ENCODE results near the gene CERS3. TPM values are rescaled to one million over a fixed set of nuclear protein-coding genes. Genes with fewer than 3 reads are reported as not detected.

CERS3 gene
- polyA plus RNA-seq, 1 donor (not counting 4 experiments of a cell fraction or from before 2014, with no cell fraction given): 23.5 TPM

GRCh38 chr15:100461049-100461448 lies 67.7 kb downstream of the CERS3 start:
- H4K20me1 ChIP-seq (ENCODE audit: control insufficient read depth, extremely low read depth, insufficient read depth, low read length): no peaks in the 10 kb centered on the region
- no peaks in the 10 kb centered on the region for H3K27me3 ChIP-seq (ENCODE audit: control insufficient read depth, extremely low read depth, insufficient read depth, low read length)
- no peak for FAIRE-seq
- no peaks in the 10 kb centered on the region for H3K79me2 ChIP-seq (ENCODE audit: control insufficient read depth, insufficient read depth, low read length)
- H3K4me3 ChIP-seq (ENCODE audit: control insufficient read depth in 2 of 3, extremely low read depth in 1 of 3, insufficient read depth in 2 of 3, low read depth in 1 of 3, low read length in 3 of 3): no peak overlapping the region
- H3K4me1 ChIP-seq (ENCODE audit: control insufficient read depth, extremely low read depth, insufficient read depth, low read length): no peaks in the 10 kb centered on the region
- H3K27ac ChIP-seq (ENCODE audit: control insufficient read depth, insufficient read depth, low read length): no peak overlapping the region
- no peak overlapping the region for H3K9ac ChIP-seq (ENCODE audit: control insufficient read depth, extremely low read depth, insufficient read depth, low read length)
- peaks cover 0 to 2% of the 10 kb centered on the region in 2 experiments for H3K36me3 ChIP-seq (ENCODE audit: control insufficient read depth in 2 of 2, extremely low read depth in 1 of 2, insufficient read depth in 2 of 2, low read length in 2 of 2)
- no peak for DNase-seq (ENCODE audit: low read depth, low spot score)
- no peaks in the 10 kb centered on the region for H3K9me1 ChIP-seq (ENCODE audit: control insufficient read depth, extremely low read depth, insufficient read depth, low read length)
- dilution Hi-C loops (cut with MboI; ENCODE audit: extremely low pct_ligation_motif_present, low sequenced_read_pairs): no loop called here
- TF ChIP-seq, protein P1, sequence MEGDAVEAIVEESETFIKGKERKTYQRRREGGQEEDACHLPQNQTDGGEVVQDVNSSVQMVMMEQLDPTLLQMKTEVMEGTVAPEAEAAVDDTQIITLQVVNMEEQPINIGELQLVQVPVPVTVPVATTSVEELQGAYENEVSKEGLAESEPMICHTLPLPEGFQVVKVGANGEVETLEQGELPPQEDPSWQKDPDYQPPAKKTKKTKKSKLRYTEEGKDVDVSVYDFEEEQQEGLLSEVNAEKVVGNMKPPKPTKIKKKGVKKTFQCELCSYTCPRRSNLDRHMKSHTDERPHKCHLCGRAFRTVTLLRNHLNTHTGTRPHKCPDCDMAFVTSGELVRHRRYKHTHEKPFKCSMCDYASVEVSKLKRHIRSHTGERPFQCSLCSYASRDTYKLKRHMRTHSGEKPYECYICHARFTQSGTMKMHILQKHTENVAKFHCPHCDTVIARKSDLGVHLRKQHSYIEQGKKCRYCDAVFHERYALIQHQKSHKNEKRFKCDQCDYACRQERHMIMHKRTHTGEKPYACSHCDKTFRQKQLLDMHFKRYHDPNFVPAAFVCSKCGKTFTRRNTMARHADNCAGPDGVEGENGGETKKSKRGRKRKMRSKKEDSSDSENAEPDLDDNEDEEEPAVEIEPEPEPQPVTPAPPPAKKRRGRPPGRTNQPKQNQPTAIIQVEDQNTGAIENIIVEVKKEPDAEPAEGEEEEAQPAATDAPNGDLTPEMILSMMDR (optimal IDR thresholded peaks at IDR 0.05 in 1 of 3, IDR thresholded peaks at IDR 0.05 in 1 of 3, conservative IDR thresholded peaks at IDR 0.05 in 1 of 3; ENCODE audit: extremely low read depth in 1 of 3, insufficient read depth in 2 of 3, low read length in 3 of 3): no peak
- TF ChIP-seq EZH2 (IDR thresholded peaks at IDR 0.05; ENCODE audit: low read length): no peak
- no peaks in the 10 kb centered on the region for H3K9me3 ChIP-seq (ENCODE audit: control insufficient read depth, low read depth, low read length)
- H2AFZ ChIP-seq (ENCODE audit: control insufficient read depth, low read length): no peak overlapping the region
- H3K4me2 ChIP-seq (ENCODE audit: control insufficient read depth, extremely low read depth, insufficient read depth, low read depth, low read length): no peak overlapping the region

GRCh38 chr15:100457201-100457600 lies 71.5 kb downstream of the CERS3 start:
- H3K4me2 ChIP-seq (ENCODE audit: control insufficient read depth, extremely low read depth, insufficient read depth, low read depth, low read length): no peak overlapping the region
- H2AFZ ChIP-seq (ENCODE audit: control insufficient read depth, low read length): no peak overlapping the region
- H3K9ac ChIP-seq (ENCODE audit: control insufficient read depth, extremely low read depth, insufficient read depth, low read length): no peak overlapping the region
- dilution Hi-C loops (cut with MboI; ENCODE audit: extremely low pct_ligation_motif_present, low sequenced_read_pairs): no loop called here
- H4K20me1 ChIP-seq (ENCODE audit: control insufficient read depth, extremely low read depth, insufficient read depth, low read length): no peaks in the 10 kb centered on the region
- no peaks in the 10 kb centered on the region for H3K9me3 ChIP-seq (ENCODE audit: control insufficient read depth, low read depth, low read length)
- TF ChIP-seq, protein P1 (optimal IDR thresholded peaks at IDR 0.05 in 1 of 3, IDR thresholded peaks at IDR 0.05 in 1 of 3, conservative IDR thresholded peaks at IDR 0.05 in 1 of 3; ENCODE audit: extremely low read depth in 1 of 3, insufficient read depth in 2 of 3, low read length in 3 of 3): no peak
- TF ChIP-seq EZH2 (IDR thresholded peaks at IDR 0.05; ENCODE audit: low read length): no peak
- no peak overlapping the region for H3K4me3 ChIP-seq (ENCODE audit: control insufficient read depth in 2 of 3, extremely low read depth in 1 of 3, insufficient read depth in 2 of 3, low read depth in 1 of 3, low read length in 3 of 3)
- H3K27ac ChIP-seq (ENCODE audit: control insufficient read depth, insufficient read depth, low read length): no peak overlapping the region
- FAIRE-seq (no peak), DNase-seq (ENCODE audit: low read depth, low spot score) (no peak)
- no peaks in the 10 kb centered on the region for H3K27me3 ChIP-seq (ENCODE audit: control insufficient read depth, extremely low read depth, insufficient read depth, low read length)
- H3K36me3 ChIP-seq (ENCODE audit: control insufficient read depth in 2 of 2, extremely low read depth in 1 of 2, insufficient read depth in 2 of 2, low read length in 2 of 2): peaks cover 0 to 2% of the 10 kb centered on the region in 2 experiments
- H3K9me1 ChIP-seq (ENCODE audit: control insufficient read depth, extremely low read depth, insufficient read depth, low read length): no peaks in the 10 kb centered on the region
- H3K79me2 ChIP-seq (ENCODE audit: control insufficient read depth, insufficient read depth, low read length): no peaks in the 10 kb centered on the region
- no peaks in the 10 kb centered on the region for H3K4me1 ChIP-seq (ENCODE audit: control insufficient read depth, extremely low read depth, insufficient read depth, low read length)
